Stomach (tissue), 9 donors: ENCODE results near the gene PLA2G4F. TPM values are rescaled to one million over a fixed set of nuclear protein-coding genes. Genes with fewer than 3 reads are reported as not detected.

Experiments
- DNase-seq, 2 donors: peaks; one replicate each; pipeline versions ENCODE4 v3.0.0 to v3.0.0-alpha.2; 2013 to 2019
- H3K27ac ChIP-seq, 5 donors: fragments of 200-600 bp in 4 of 5; sonication (generic) in 4 of 5; one replicate each; pipeline ENCODE4 v1.5.1; 2013 to 2019; ENCODE audit warnings: mild to moderate bottlenecking in 1 of 5, moderate library complexity in 1 of 5
- H3K27me3 ChIP-seq, 3 donors: fragments of 200-600 bp; sonication (generic); one replicate each; pipeline ENCODE4 v1.5.1; 2017 to 2019; ENCODE audit warnings: mixed run types in 1 of 3
- H3K36me3 ChIP-seq, 4 donors: fragments of 200-600 bp; sonication (generic); 1 replicate in 3 of 4; 2 replicates in 1 of 4; pipeline ENCODE4 v1.5.1; 2016 to 2019
- H3K4me1 ChIP-seq, 4 donors: fragments of 200-600 bp; sonication (generic); one replicate each; pipeline ENCODE4 v1.5.1; 2016 to 2019
- H3K4me3 ChIP-seq, 4 donors: fragments of 200-600 bp; sonication (generic) in 3 of 4; one replicate each; pipeline ENCODE4 v1.5.1; 2016 to 2019; ENCODE audit warnings: mild to moderate bottlenecking in 1 of 4
- H3K9me3 ChIP-seq, 4 donors: fragments of 200-600 bp; sonication (generic); one replicate each; pipeline ENCODE4 v1.5.1; 2016 to 2019
- CTCF ChIP-seq, 7 experiments: fragments of 450-650 bp in 4 of 7; fragments of 200-600 bp in 3 of 7; sonication (generic) in 3 of 7; IDR thresholded peaks; one replicate each; pipeline ENCODE4 v1.5.1; 2016 to 2019; ENCODE audit warnings: antibody characterized with exemption in 7 of 7, control low read depth in 2 of 7, mild to moderate bottlenecking in 1 of 7
- EP300 ChIP-seq: sonication (generic); formaldehyde crosslinking; IDR thresholded peaks from one replicate; pipeline ENCODE4 v1.6.1; 2017; ENCODE audit warnings: antibody characterized with exemption
- POLR2A ChIP-seq, 4 donors: fragments of 450-650 bp; IDR thresholded peaks; one replicate each; pipeline ENCODE4 v1.6.1; 2016; ENCODE audit warnings: antibody characterized with exemption in 4 of 4, control low read depth in 2 of 4, mild to moderate bottlenecking in 1 of 4, moderate library complexity in 1 of 4
- POLR2AphosphoS5 ChIP-seq, 3 donors: sonication (generic); formaldehyde crosslinking; IDR thresholded peaks; one replicate each; pipeline ENCODE4 v1.6.1; 2016; ENCODE audit warnings: antibody characterized with exemption in 3 of 3
- WGBS, 5 donors: extraction: QIAGEN DNeasy Blood & Tissue Kit in 3 of 5; methylation state at CpG; one replicate each; pipeline versions ENCODE4 v1.1.5 to v1.1.7; 2013 to 2018; 5-methylcytosine and 5-hydroxymethylcytosine counted together
- intact Hi-C: fragments of 100-400 bp; cut with DNase I; formaldehyde crosslinking; loops from one replicate; pipeline ENCODE4 v1.15.1; 2023; ENCODE audit warnings: low total_unique reads
- polyA plus RNA-seq, 3 donors: library from polyadenylated mRNA; stranded (reverse); fragments of 200-250 nt; gene quantifications; one replicate each; pipeline ENCODE4 v1.2.3, GENCODE V29; 2013
- total RNA-seq, 5 donors: library from RNA; depleted of rRNA; stranded (reverse); fragments of >200 nt; gene quantifications; one replicate each; pipeline versions ENCODE4 v1.1.0 to v1.2.3, GENCODE V29; 2014 to 2016
- donor health status: healthy with polysubstance abuse.
- donor health status: Bipolar disorder and iron deficiency.
- donor health status: healthy.

The PLA2G4F gene
- total and polyA plus RNA-seq, 8 donors = 1.9 to 41.4 (median 8.4) TPM

- no peak for TF ChIP-seq POLR2A (IDR thresholded peaks at IDR 0.05)
- no peak for TF ChIP-seq CTCF (IDR thresholded peaks at IDR 0.05)
- TF ChIP-seq EP300 = no peak
- no peak for TF ChIP-seq POLR2AphosphoS5 (IDR thresholded peaks at IDR 0.05)
- Histone ChIP-seq H3K4me1 (no peaks in the 10 kb centered on the region), H3K9me3 (no peaks in the 10 kb centered on the region), H3K27me3 (no peaks in the 10 kb centered on the region), H3K27ac (no peak overlapping the region), H3K36me3 (no peaks in the 10 kb centered on the region), H3K4me3 (no peak overlapping the region)
- 82 to 89% (median 86%) methylated on average over 16 to 18 of the region's 18 CpGs for WGBS, 5 donors
- DNase-seq = no peak
- intact Hi-C loops = no loop called here
Measured at GRCh38 chr15:42143866-42144625, 12.4 kb downstream of the PLA2G4F start.

- intact Hi-C loops = no loop called here
- DNase-seq = no peak
- no peaks in the 10 kb centered on the region for H3K4me1 ChIP-seq
- no peak overlapping the region for H3K27ac ChIP-seq
- H3K4me3 ChIP-seq = no peak overlapping the region
- H3K27me3 ChIP-seq = no peaks in the 10 kb centered on the region
- no peaks in the 10 kb centered on the region for H3K9me3 ChIP-seq
- TF ChIP-seq EP300 (no peak), POLR2AphosphoS5 (IDR thresholded peaks at IDR 0.05) (no peak), POLR2A (IDR thresholded peaks at IDR 0.05) (no peak), CTCF (IDR thresholded peaks at IDR 0.05) (no peak)
- no peaks in the 10 kb centered on the region for H3K36me3 ChIP-seq
- WGBS, 5 donors = 87 to 93% (median 91%) methylated on average over 4 of the region's 4 CpGs
Measured at GRCh38 chr15:42143356-42143755, 13.1 kb downstream of the PLA2G4F start.

GRCh38 chr15:42141795-42142667 lies 14.4 kb downstream of the PLA2G4F start:
- no peak overlapping the region for H3K27ac ChIP-seq
- H3K36me3 ChIP-seq = no peaks in the 10 kb centered on the region
- H3K9me3 ChIP-seq = no peaks in the 10 kb centered on the region
- H3K4me3 ChIP-seq = no peak overlapping the region
- TF ChIP-seq POLR2AphosphoS5 (IDR thresholded peaks at IDR 0.05) = no peak
- H3K4me1 ChIP-seq = no peaks in the 10 kb centered on the region
- 83 to 89% (median 87%) methylated on average over 13 to 21 of the region's 21 CpGs for WGBS, 5 donors
- intact Hi-C loops = no loop called here
- no peaks in the 10 kb centered on the region for H3K27me3 ChIP-seq
- no peak for DNase-seq

- 90 to 93% (median 92%) methylated on average over 7 of the region's 7 CpGs for WGBS, 5 donors
- no peak overlapping the region for H3K4me3 ChIP-seq
- no peaks in the 10 kb centered on the region for H3K9me3 ChIP-seq
- TF ChIP-seq CTCF (IDR thresholded peaks at IDR 0.05) (no peak), EP300 (no peak), POLR2A (IDR thresholded peaks at IDR 0.05) (no peak), POLR2AphosphoS5 (IDR thresholded peaks at IDR 0.05) (no peak)
- no peak for DNase-seq
- H3K27me3 ChIP-seq = no peaks in the 10 kb centered on the region
- intact Hi-C loops = no loop called here
- H3K36me3 ChIP-seq = no peaks in the 10 kb centered on the region
- H3K4me1 ChIP-seq = no peaks in the 10 kb centered on the region
- H3K27ac ChIP-seq = no peak overlapping the region
Measured at GRCh38 chr15:42141246-42141645, 15.2 kb downstream of the PLA2G4F start.
